HG02610 (cell line): Measurements from ENCODE around the gene SPATA13.

Source experiments
- ATAC-seq: cut with Tn5 transposase; IDR thresholded peaks from one replicate; pipeline ENCODE4 v1.9.1; 2021; ENCODE audit warnings: mild to moderate bottlenecking, moderate library complexity; ENCODE audit not compliant: unreplicated experiment

SPATA13 gene

DNA sequence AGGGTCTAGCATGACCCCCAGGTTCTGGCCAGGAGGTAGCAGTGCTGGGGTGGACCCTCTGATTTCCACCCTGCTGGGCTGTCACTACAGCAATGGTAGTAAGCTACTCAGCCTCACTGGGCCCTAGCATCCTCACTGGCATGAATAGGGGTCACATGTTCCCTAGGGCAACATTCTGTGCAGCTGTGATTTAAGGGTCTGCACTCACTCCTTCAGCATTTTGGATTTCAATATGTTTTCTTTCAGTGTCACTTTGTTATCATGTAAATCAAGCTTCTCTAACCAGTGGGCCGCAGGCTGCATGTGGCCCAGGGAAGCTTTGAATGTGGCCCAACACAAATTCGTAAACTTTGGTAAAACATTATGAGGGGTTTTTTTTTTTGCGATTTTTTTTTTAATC is 57.8 kb downstream of the SPATA13 start:
- ATAC-seq = no peak

- ATAC-seq = no peak
These were observed 58.5 kb downstream of the SPATA13 start for GRCh38 chr13:24218977-24219376.

DNA sequence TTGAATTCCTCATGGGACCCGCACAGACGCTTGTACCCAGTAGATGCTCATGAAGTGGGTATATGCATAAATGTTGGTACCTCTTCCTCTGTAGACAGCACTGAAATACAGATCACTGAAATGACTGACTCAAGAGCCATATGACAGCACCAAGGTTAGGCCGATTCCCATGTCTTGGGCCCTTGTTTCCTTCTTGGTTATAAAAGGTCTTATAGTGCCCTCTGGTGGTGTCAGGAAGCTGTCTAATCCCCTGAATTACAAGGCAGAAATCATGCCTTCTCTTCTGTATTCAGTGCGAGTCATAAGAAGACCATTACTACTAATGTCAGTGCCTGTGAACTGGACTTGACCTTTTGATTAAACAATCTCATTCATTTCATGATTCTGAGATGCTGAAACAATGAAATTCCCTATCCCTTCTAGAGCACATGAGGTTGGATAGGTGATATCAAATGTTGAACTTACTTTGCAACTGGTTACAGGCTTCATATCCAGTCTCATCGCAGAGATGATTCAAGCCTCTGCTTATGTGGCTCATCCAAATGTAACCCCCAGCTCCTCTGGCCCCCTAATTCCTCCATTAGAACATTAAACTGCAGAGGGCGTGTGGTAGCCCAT is 59.7 kb downstream of the SPATA13 start:
- no peak for ATAC-seq

GRCh38 chr13:24221007-24221406 is 60.5 kb downstream of the SPATA13 start:
- ATAC-seq = no peak

GRCh38 chr13:24222756-24223155 is 62.2 kb downstream of the SPATA13 start:
- ATAC-seq = no peak

DNA sequence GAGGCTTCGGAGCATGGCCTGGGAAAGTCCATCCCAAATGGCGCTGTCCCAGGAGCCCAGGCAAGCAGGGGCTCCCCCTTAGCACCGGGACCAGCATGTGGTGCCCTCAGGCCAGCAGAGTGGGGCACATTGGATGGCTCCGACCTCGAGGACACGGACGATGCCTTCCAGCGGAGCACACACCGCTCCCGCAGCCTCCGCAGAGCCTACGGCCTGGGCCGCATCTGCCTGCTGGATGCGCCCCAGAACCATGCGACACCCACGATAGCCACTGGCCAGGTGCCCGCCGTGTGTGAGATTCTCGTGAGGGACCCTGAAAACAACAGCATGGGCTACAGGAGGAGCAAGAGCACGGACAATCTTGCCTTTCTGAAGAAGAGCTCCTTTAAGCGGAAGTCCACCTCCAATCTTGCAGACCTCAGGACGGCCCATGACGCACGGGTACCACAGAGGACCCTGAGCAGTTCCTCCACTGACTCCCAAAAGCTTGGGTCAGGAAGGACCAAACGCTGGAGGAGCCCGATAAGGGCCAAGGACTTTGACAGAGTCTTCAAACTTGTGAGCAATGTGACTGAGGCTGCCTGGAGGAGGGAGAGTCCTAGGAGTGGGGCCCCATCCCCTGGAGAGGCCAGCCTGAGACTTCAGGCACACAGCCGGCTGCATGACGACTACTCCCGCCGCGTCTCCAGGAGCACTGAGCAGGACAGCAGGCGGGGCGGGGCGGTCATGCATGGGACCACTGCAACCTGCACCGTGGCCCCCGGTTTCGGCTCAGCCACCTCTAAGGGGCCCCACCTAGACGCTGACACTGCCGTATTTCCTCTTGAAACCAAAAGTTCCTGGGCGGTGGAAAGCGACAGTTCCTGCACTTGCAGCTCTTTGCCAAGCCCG is 63.1 kb downstream of the SPATA13 start:
- no peak for ATAC-seq

DNA sequence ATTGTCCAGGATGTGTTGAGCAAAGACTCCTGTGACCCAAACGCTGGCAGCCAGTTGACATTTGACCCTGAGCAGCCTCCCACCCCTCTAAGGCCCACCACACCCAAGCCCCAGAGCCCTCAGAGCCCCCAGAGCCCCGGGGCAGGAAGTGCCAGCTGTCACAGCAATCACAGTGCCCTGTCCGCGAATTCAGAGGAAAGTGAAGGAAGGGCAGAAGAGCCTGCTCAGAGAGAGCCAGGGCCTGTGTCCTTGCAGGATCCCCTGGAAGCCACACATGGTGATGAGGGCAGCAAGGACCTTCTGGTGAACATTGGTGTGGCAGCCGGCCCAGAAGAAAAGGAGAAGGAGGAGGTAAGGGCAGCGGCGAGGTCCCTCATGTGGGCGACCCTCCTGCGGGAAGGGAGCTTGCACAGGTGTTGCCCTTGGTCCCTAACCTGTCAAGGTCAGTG is 63.7 kb downstream of the SPATA13 start:
- no peak for ATAC-seq

DNA sequence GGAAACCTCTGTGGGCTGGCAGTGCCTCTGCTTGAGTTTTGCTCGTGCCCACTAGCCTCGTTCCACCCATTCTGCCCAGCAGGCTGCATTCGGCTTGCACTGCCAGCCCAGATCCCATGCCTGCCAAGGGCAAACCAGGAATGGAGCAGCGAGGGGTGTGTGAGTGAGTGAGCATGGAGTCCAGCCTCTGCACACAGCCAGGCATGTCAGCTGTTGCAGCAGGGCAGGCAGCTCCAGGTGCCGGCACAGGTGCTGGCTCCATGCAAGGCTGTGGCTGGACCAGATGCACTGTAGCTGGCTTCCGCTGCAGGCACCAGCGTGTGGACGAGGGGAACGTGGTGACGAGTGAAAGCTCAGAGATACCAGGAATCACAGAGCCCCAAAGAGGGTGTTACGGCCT is 64.5 kb downstream of the SPATA13 start:
- ATAC-seq = no peak

DNA sequence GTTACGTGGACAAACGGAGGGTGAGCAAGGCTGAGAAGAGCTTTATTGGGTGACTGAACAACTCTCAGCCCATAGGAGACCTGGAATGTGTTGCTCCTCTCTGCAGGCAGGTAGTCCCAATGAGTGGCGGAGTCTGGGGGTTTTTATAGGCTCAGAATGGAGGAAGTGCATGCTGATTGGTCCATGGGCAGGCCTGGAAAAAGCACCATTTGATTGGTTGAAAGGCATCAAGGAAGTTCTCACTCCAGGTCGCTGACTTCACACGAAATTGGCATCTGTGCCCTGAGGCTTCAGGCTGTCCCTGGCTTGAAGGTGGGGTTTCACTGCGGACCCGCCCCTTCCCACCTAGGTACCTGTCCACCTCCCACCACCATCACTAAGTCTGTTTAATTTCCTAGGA is 65.4 kb downstream of the SPATA13 start:
- no peak for ATAC-seq

GRCh38 chr13:24226762-24227161 is 66.2 kb downstream of the SPATA13 start:
- no peak for ATAC-seq

- no peak for ATAC-seq
These were observed 68.4 kb downstream of the SPATA13 start for GRCh38 chr13:24228852-24229458.

DNA sequence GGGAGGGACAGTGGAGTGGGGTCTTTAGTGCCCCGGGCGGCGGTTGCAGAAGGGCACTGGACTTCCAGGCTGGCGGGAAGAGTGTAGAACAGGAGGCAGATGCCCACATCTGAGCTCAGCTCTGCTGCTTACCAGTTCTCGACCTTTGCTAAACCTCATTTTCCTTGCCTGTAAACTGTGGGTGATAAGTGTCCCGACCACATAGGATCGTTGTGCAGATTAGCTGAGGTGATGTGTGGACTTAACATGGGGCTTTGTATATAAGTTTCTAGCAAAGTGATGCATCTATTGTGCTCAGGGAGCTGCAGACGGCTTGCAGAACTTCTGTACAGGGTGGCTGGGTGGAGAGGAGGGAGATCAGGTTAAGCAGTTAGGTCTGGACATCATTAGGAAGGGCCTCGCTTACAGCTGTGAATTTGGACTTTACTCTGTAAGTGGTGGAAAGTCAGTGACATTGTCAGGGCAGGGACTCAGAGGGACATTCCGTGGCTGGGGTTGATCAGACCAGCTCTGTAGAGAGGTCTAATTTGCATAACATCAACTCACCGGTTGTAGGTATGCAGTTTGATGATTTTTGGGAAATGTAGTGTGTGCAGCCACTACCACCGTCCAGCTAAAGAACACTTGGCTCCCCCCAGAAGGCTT is 70.0 kb downstream of the SPATA13 start:
- ATAC-seq = no peak

GRCh38 chr13:24231377-24231776 is 70.9 kb downstream of the SPATA13 start:
- no peak for ATAC-seq

DNA sequence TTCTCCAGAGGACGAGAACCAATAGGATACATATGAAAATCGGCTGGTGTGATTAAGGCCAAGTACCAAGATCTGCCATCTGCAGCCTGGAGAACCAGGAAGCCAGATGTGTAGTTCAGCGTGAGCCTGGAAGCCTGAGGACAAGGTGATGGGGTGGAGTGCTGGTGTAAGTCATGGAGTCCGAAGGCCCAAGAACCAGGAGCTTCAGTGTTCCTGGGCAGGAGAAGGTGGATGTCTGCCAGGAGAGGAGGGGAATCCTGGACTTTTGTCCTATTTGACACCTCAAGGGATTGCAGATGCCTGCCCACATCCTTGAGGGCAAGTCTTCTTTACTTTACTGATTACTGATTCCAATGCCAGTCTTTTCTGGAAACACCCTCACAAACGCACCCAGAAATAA is 71.5 kb downstream of the SPATA13 start:
- no peak for ATAC-seq

DNA sequence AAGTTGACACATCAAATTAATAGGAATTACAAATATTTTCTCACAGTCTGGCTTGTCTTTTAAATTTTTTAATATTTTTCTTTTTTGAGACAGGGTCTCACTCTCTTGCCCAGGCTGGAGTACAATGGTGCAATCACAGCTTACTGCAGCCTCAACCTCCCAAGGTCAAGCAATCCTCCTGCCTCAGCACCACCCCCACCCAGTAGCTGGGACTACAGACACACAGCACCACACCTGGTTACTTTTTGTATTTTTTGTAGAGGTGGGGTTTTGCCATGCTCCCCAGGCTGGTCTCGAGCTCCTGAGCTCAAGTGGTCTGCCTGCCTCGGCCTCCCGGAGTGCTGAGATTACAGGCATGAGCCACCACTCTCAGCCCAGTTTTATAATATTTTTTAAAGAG is 72.0 kb downstream of the SPATA13 start:
- ATAC-seq = no peak

DNA sequence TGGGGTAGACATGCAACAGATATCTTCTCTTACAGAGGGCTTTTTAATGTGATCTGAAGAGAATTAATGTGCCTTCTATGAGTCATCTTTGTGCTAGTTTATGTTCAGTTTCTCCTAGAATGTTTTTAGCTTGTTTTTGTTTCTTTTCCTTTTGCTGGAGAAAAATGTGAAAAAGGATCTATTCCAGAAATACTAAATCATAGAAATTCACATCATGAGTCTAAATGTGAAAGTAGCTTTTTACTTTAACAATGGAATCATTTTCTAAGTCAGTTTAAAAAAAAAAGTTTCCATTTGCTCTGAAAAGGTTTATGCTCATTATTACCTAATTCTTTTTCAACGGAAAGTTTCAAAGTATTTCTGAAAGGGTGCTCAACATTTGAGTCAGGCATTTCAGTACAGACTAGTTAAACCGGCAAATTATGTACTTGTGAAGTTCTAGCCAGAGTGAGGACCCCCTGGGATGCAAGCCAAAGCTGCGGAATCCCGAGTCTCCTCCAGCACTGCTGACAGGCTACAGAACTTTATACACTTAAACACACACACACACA is 72.9 kb downstream of the SPATA13 start:
- ATAC-seq = no peak

DNA sequence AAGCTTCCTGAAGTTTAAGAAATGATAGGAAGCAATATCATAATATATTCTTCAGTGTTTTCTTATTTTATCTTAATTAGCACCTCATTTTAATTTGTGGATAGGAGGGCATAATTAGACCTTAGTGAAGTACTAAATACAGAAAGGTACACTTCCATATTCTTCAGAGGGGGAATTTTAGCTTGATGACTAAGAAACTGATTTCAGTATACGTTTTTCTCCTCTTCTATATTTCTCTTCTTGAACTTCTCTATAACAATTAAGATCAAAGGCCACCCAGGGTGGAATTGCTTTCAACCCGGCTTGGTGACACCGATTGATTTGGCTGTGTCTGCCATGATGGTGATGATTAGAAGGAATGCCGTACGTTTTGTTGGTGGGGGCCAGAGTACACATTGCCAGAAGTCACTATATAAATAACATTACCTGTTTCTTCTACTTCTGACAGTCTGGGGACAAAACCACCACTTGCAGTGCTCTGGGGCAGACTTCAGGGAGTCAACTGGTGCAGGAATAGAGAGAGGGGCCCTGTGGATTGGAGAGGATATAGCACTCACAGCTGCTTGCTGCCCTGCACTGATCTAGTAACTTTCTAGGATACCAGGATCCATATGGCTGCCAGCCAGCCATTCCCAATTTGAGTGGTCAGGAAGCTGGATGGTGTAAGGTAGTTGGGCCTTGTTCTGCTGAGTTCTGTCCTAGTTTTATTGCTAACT is 73.8 kb downstream of the SPATA13 start:
- no peak for ATAC-seq

DNA sequence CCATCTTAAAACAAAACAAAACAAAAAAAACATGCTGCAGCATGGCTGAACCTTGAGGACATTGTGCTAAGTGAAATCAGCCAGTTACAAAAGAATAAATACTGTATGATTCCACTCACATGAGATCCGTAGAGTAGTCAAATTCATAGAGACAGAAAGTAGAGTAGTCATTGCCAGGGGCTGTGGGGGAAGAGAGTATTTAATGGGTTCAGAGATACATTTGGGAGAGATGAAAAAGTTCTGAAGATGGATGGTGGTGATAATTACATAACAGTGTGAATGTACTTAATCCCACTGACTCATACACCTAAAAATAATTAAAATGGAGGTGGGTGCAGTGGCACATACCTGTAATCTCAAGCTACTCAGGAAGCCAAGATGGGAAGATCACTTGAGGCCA is 76.8 kb downstream of the SPATA13 start:
- ATAC-seq = no peak

- no peak for ATAC-seq
These were observed 80.8 kb downstream of the SPATA13 start for GRCh38 chr13:24241336-24241735.

GRCh38 chr13:24242100-24242499 is 81.6 kb downstream of the SPATA13 start:
- ATAC-seq = no peak

GRCh38 chr13:24243302-24243701 is 82.8 kb downstream of the SPATA13 start:
- ATAC-seq = no peak
